ENCODE data around the gene FAM200B. TPM values are rescaled to one million over a fixed set of nuclear protein-coding genes. Genes with fewer than 3 reads are reported as not detected.
A peak's percentile ranks its signal among the peaks of the same experiment; 100 is the strongest.

The FAM200B gene
- total RNA-seq, 1 donor from 2014 or later: 58.3 TPM

DNA sequence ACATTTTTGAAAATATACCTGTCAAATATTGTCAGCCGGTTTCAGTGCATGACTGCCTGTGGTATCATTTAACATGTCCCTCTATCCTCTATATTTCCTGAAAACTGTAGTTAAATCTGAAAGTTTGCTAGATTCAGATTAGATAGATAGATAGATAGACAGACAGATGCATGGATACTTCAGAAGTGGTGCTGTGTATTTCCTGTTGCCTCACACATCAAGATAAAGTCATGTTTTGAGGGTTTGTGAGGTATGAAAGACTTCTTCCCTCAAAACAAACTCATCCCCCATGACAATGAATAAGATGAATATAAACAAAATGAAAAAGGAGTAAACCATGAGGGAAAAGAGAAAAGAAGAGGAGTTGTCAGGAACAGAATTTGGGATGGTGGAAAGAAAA lies 15.2 kb downstream of the FAM200B start:
- Histone ChIP-seq H3K27ac (no peak overlapping the region), H3K36me3 (no peaks in the 10 kb centered on the region), H3K9ac (no peak overlapping the region), H2AFZ (replicated peaks) (no peak overlapping the region), H4K20me1 (ENCODE audit: low read depth) (no peaks in the 10 kb centered on the region), H3K9me3 (ENCODE audit: low read depth) (no peaks in the 10 kb centered on the region), H3K4me1 (peaks cover 43% of the 10 kb centered on the region), H3K4me3 (no peak overlapping the region), H3K27me3 (no peaks in the 10 kb centered on the region), H3K4me2 (no peak overlapping the region), H3K79me2 (ENCODE audit: low read depth) (no peaks in the 10 kb centered on the region), H3F3A (ENCODE audit: low read depth) (peaks cover 29% of the 10 kb centered on the region)
- no peaks in the 10 kb centered on the region for H3K27me3 Mint-ChIP-seq (ENCODE audit: insufficient read depth, low read depth)
- peaks cover 7% of the 10 kb centered on the region for H3K36me3 Mint-ChIP-seq
- no peak overlapping the region for H3K4me3 Mint-ChIP-seq
- peaks cover 14% of the 10 kb centered on the region for H3K9me3 Mint-ChIP-seq
- DNase-seq (ENCODE audit: low spot score): no peak
- H3K27ac Mint-ChIP-seq: no peak overlapping the region
- TF ChIP-seq EZH2 (IDR thresholded peaks at IDR 0.05) (no peak), EZH2phosphoT487 (IDR thresholded peaks at IDR 0.05) (no peak)
- TF ChIP-seq, protein P1, sequence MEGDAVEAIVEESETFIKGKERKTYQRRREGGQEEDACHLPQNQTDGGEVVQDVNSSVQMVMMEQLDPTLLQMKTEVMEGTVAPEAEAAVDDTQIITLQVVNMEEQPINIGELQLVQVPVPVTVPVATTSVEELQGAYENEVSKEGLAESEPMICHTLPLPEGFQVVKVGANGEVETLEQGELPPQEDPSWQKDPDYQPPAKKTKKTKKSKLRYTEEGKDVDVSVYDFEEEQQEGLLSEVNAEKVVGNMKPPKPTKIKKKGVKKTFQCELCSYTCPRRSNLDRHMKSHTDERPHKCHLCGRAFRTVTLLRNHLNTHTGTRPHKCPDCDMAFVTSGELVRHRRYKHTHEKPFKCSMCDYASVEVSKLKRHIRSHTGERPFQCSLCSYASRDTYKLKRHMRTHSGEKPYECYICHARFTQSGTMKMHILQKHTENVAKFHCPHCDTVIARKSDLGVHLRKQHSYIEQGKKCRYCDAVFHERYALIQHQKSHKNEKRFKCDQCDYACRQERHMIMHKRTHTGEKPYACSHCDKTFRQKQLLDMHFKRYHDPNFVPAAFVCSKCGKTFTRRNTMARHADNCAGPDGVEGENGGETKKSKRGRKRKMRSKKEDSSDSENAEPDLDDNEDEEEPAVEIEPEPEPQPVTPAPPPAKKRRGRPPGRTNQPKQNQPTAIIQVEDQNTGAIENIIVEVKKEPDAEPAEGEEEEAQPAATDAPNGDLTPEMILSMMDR (IDR thresholded peaks at IDR 0.05): no peak
- peaks cover 6% of the 10 kb centered on the region for H3K4me1 Mint-ChIP-seq

DNA sequence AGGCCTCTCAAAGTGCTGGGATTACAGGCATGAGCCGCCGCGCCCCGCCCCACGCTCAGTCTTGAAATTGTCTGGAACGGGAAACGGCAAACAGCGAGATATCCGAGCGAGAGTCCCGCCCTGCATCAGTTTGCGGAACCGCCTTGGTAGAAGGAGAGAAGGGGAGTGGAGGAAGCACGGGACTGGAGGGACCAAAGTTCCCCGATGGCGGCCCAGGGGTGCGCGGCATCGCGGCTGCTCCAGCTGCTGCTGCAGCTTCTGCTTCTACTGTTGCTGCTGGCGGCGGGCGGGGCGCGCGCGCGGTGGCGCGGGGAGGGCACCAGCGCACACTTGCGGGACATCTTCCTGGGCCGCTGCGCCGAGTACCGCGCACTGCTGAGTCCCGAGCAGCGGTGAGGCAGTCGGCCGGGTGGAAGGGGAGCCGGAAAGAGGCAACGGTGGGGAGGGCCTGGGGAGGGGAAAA lies 21.3 kb downstream of the FAM200B start, which contains the start of gene BST1:
Gene BST1, plus strand, starts transcription at position 125 of the 463 bp plus-strand sequence. Its CDS starts 80 bp downstream, at position 205.
- Histone ChIP-seq H3F3A (ENCODE audit: low read depth) (peaks cover 15% of the 10 kb centered on the region), H3K4me2 (peak within 1 kb of the TSS; percentile 25), H3K4me1 (peaks cover 14% of the 10 kb centered on the region), H3K36me3 (no peaks in the 10 kb centered on the region), H3K4me3 (peak within 1 kb of the TSS; percentile 28), H4K20me1 (ENCODE audit: low read depth) (no peaks in the 10 kb centered on the region), H3K9me3 (ENCODE audit: low read depth) (no peaks in the 10 kb centered on the region), H3K79me2 (ENCODE audit: low read depth) (no peaks in the 10 kb centered on the region), H3K27me3 (no peaks in the 10 kb centered on the region), H3K27ac (no peak within 1 kb of the TSS), H2AFZ (replicated peaks) (no peak within 1 kb of the TSS), H3K9ac (no peak within 1 kb of the TSS)
- H3K9me3 Mint-ChIP-seq: peaks cover 19% of the 10 kb centered on the region
- peak within 1 kb of the TSS; percentile 30 for H3K4me3 Mint-ChIP-seq
- peaks cover 10% of the 10 kb centered on the region for H3K36me3 Mint-ChIP-seq
- no peak within 1 kb of the TSS for H3K27ac Mint-ChIP-seq
- H3K4me1 Mint-ChIP-seq: peaks cover 12% of the 10 kb centered on the region
- peaks cover 2% of the 10 kb centered on the region for H3K27me3 Mint-ChIP-seq (ENCODE audit: insufficient read depth, low read depth)
- TF ChIP-seq EZH2phosphoT487 (IDR thresholded peaks at IDR 0.05) (no peak), EZH2 (IDR thresholded peaks at IDR 0.05) (no peak)
- TF ChIP-seq, protein P1 (IDR thresholded peaks at IDR 0.05): no peak
- DNase-seq (ENCODE audit: low spot score): peak; percentile 28

DNA sequence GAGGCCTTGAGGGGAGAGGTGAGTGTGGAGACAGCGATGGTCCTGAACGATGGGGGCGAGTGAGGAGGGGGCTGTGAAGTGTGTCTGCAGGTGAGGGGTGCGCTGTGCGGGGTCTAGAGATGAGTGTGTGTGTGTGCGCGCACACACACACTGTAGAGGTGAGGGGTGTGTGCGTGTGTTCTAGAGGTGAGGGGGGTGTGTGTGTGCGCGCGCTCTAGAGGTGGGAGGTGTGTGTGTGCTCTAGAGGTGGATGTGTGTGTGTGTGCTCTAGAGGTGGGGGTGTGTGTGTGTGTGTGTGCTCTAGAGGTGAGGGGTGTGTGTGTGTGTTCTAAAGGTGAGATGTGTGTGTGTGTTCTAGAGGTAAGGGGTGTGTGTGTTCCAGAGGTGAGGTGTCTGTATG lies 21.8 kb downstream of the FAM200B start:
- H3K4me1 Mint-ChIP-seq: peaks cover 12% of the 10 kb centered on the region
- no peak overlapping the region for H3K4me3 Mint-ChIP-seq
- H3K27me3 Mint-ChIP-seq (ENCODE audit: insufficient read depth, low read depth): peaks cover 2% of the 10 kb centered on the region
- no peaks in the 10 kb centered on the region for H3K27me3 ChIP-seq
- DNase-seq (ENCODE audit: low spot score): no peak
- H3K27ac Mint-ChIP-seq: no peak overlapping the region
- no peaks in the 10 kb centered on the region for H3K9me3 ChIP-seq (ENCODE audit: low read depth)
- no peak for TF ChIP-seq EZH2phosphoT487 (IDR thresholded peaks at IDR 0.05)
- no peak for TF ChIP-seq EZH2 (IDR thresholded peaks at IDR 0.05)
- TF ChIP-seq, protein P1 (IDR thresholded peaks at IDR 0.05): no peak
- no peak overlapping the region for H2AFZ ChIP-seq (replicated peaks)
- H3K4me3 ChIP-seq: no peak overlapping the region
- no peaks in the 10 kb centered on the region for H3K79me2 ChIP-seq (ENCODE audit: low read depth)
- H3K4me2 ChIP-seq: no peak overlapping the region
- peaks cover 5% of the 10 kb centered on the region for H3K36me3 Mint-ChIP-seq
- no peak overlapping the region for H3K27ac ChIP-seq
- peaks cover 15% of the 10 kb centered on the region for H3F3A ChIP-seq (ENCODE audit: low read depth)
- no peak overlapping the region for H3K9ac ChIP-seq
- H3K36me3 ChIP-seq: no peaks in the 10 kb centered on the region
- H4K20me1 ChIP-seq (ENCODE audit: low read depth): no peaks in the 10 kb centered on the region
- H3K9me3 Mint-ChIP-seq: peaks cover 19% of the 10 kb centered on the region
- H3K4me1 ChIP-seq: peaks cover 14% of the 10 kb centered on the region

Measured in neural progenitor cell (in vitro differentiated cells).